NCI-H460 (cell line): ENCODE data around the gene TRIAP1. TPM values are rescaled to one million over a fixed set of nuclear protein-coding genes. Genes with fewer than 3 reads are reported as not detected.
"Not testable (repeated sequence)": the region's sequence is repeated elsewhere in the genome, so short reads cannot be mapped to it uniquely, and the experiment has no call there.

ENCODE experiments used
- DNase-seq: peaks from one replicate; pipeline ENCODE4 v3.0.0-alpha.2; 2016; ENCODE audit warnings: low read depth; ENCODE audit errors: extremely low read depth
- polyA plus RNA-seq: library from polyadenylated mRNA; depleted of rRNA; stranded (reverse); fragments of >200 nt; gene quantifications from 2 replicates; pipeline ENCODE4 v1.2.3, GENCODE V29; 2014; cell fraction: nucleus; rRNA removed
- total RNA-seq: library from RNA; depleted of rRNA; stranded (reverse); fragments of >200 nt; shearing (Covaris generic); gene quantifications from 2 replicates; pipeline ENCODE4 v1.2.3, GENCODE V29; 2014; rRNA removed

The TRIAP1 gene
- 88.1 and 91.3 TPM in 2 replicates for total RNA-seq
- polyA plus RNA-seq = 47.6 and 63.0 TPM in 2 replicates

DNA sequence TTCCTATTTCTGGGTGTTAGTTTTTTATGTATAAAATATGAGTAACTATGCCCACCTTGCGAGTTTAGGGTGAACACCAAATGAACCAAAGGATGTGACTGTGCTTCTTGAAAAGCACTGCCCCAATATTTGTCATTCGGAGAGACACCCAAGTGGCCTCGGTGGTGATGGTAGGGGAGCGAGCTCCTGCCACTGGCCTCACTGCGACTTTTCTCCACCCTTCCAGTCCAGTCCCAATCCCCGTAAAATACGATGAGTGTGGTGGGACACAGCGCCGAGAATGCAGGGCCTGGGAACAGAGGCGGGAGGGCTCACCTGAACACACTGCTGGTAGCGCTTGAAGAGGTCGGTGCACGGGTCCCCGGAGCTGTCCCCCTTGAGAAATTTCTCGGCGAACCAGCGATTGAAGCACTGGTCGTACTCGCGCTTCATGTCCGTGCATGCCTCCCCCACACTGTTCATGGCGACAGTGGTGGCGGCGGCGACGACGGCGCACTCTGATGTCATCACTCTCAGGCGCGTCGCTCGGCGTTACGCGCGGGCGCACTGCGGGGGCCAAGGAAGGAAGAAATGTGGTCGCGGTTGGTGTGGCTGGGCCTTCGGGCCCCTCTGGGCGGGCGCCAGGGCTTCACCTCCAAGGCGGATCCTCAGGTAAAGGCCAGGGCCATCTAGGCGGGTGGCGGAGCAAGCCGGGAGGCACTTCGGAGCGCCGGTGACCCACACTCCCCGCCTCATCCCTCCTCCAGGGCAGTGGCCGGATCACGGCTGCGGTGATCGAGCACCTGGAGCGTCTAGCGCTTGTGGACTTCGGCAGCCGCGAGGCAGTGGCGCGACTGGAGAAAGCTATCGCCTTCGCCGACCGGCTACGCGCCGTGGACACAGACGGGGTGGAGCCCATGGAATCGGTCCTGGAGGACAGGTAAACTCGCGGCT lies at the start of gene TRIAP1, which contains the start of gene GATC:
TSS of gene TRIAP1 (minus strand) at position 474 of the 933 bp plus-strand sequence. CDS start at position 462, 12 bp downstream.
TSS of gene GATC (plus strand) at position 534 of the 933 bp plus-strand sequence. CDS start at position 571, 37 bp downstream.
- peak; percentile 63 for DNase-seq

DNA sequence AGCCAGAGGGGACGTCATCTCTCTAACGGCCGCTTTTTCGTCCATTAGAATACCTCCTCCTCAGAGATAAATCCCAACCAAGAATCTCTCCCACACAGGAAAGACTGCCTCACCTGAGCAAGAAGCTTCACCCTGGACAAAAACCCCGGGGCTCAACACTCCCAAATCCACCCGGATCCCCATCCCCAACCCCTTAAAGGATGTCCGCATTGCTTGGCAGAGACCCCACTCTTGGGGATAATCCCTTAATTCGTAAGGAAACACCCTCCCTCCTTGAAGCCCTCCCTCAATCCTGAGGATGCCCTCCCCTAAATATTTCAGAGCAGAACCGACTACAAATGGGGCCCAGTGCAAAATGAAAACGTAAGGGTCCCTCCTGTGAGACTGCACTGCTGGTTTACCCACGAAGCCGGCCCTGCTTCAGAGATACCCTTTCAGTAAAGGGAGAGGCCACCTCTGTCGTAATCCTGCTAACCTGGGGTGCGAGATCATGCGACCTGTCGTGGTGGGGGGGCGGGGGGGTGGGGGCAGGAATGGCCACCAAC lies 49.1 kb upstream of the TRIAP1 start:
- DNase-seq = no peak

DNA sequence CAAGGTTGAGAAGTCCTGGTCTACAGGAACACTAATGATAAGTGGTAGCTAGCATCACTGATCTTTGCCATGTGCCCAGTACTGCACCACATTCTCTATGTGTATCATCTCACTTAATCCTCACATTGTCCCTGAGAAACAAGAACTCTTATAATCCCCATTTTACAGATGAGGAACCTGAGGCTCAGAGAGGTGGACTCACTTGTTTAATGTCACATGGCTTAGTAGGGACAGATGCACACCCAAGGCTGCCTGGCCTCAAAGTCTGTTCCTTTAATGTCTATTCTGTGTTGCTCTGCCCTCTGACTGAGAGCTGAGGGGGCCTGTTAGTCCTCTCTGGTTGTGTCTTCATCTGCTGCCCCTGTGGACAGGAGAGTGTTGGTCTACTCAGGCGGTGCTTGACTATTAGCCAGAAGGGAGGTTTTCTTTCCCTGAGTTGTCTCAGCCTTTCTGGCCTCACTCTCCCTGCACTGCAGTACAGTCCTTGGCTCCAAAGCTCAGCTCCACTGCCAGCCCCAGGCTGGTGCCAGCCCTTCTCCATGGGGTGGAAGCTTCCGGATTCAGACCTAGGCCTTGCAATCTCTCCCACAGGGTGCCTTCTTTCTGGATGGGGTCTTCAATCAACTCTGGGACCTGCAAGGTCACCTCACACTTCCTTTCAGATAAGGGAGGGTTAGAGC lies 44.8 kb upstream of the TRIAP1 start:
- no peak for DNase-seq

DNA sequence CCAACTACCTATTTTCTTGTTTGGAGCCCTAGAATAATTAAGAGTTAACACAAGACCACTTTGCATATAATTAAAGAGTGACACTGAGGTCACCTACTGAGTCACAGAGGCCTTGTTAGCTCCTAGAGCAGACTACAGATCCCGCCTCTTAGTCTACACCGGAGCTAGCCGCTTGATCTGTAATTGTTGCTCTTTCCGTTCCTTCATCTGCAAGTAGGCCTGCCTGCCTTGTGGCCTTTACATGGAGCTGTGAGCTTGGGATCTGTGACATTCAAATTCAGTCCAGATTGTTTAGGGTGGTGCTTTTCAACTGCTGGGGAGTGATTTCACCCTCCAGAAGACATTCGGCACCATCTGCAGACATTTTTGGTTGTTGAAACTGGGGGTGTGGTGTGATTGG lies 44.1 kb upstream of the TRIAP1 start:
- DNase-seq = no peak

DNA sequence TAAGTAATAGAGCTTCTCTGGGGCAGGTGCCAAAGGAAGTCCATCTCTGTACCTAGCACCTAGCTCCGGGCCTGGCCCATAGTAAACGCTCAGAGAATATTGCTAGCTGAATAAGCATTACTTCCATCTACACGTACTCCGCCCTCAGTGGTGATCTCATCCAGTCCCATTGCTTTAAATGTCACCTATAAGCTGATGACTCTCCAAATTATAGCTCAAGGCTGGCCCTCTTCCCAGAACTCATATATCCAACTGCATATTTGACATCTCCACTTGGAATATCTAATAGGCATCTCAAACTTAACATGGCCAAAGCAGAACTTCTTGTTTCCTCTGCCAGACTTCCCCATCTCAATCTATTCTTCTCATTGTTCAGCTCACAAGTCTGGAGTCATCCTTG lies 42.8 kb upstream of the TRIAP1 start:
- DNase-seq = no peak

DNA sequence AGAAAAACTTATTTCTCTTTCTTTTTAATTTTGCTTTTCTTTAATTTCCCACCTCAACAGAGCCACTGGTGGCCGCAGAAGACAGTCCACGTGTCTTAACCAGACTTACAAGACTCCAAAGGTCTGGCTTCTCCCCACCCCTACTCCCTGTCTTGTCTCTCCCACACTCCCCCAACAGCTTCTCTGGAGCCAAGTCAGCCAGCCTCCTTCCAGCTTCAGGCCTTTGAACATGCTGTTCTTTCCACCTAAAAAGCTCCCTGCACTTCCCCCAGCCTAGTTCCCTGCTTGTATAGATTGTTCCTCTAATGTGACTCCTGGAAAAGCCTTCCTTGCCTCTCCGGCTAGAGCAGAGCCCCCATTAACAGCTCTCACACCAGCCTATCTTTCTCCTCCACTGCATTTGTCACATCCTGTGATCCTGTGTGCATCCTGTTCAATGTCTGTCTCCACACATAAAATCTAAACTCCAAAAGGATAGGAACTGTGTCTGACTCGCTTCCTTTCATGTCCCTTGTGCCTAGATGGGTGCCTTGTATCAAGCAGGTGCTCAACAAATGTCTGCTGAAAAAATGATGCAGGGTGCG lies 42.0 kb upstream of the TRIAP1 start:
- no peak for DNase-seq

GRCh38 chr12:120487552-120487951 lies 41.4 kb upstream of the TRIAP1 start:
- not testable (repeated sequence) for DNase-seq

DNA sequence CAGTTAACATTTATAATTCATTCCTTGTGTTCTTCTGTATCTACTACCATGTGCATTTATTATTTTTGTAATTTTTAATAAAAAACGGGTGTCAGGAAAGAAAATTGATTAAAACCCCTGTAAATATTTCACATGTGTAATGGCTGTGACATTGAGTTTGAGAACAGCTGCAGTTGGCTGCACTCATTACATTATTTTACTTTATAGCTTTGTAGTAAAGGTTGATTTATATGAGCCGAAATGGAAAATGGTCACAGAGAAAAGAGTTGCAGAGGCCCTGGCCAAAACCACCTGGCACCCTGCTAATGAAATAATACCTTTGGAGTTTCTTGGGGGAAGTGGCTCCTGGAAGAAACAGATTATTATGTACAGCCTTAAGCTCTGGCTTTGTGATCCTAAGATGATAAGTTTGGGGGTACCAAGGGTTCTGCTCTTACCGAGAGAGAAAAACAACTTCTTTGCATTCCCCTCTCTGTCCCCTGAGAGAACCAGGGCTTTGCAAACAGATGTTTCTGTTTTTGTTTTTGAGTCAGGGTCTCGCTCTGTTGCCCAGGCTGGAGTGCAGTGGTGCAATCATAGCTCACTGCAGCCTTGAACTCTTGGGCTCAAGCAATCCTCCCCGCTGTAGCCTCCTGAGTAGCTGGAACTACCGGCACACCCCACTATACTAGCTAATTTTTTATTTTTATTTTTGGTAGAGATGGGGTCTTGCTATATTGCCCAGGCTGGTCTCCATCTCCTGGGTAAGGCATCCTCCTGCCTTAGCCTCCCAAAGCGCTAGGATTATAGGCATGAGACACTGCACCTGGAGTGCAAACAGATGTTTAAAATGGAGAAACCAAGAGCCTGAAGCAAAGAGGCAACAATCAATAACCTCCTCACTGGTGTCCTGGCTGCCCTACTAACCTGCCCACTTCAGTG lies 40.0 kb upstream of the TRIAP1 start:
- DNase-seq = no peak

GRCh38 chr12:120483621-120484020 lies 37.4 kb upstream of the TRIAP1 start:
- DNase-seq = no peak

DNA sequence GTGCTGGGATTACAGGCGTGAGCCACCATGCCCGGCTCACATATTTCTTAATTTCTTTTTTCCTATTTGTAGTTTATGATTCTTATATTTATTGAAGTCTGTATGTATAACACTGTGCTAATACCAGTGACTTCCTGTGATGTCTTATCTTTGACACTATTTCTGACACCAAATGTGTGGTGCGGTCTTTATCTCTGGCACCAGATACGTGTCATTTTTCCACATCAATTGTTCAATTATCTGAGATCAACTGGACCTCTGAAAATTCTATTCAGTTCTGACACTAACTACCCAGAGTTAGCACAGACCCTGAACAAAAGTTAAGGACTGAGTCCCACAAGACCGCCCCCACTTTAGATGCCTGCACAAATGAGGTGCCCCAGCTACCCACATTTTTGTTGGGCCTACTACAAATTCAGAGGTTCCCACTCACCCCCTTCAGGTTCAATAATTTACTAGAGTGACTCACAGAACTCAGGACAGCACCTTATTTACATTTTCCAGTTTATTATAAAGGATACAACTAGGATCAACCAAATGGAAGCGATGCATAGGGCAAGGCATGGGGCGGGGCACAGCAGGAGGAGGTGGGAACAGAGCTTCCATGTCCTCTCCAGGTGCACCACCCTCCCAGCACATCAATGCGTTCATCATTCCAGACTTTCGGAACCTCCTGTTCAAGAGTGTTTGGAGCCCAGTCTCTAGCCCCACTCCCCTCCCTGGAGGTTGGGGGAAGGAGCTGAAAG lies 35.0 kb upstream of the TRIAP1 start:
- DNase-seq = no peak

- no peak for DNase-seq
Measured at GRCh38 chr12:120480211-120480610, 34.0 kb upstream of the TRIAP1 start.

DNA sequence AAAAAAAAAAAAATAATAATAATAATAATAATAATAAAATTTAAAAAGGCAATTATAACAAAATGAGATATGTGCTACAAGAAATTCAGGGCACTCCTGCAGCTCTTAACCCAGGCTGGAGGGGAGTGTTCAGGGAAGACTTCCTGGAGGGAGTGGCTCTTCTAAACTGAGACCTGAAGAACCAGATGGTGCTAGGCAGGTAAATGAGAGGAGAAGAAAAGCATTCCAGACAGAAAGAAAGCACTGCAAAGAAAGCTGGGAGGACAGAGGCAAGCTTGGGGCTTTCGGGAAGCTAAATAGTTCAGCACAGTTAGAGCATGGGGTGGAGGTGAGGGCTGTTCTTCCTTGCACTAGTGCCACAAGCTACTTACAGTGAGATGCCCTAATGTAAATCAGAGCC lies 33.3 kb upstream of the TRIAP1 start:
- no peak for DNase-seq

- DNase-seq = no peak
Measured at GRCh38 chr12:120475643-120476042, 29.5 kb upstream of the TRIAP1 start.

- DNase-seq = no peak
Measured at GRCh38 chr12:120474616-120474960, 28.4 kb upstream of the TRIAP1 start.

- DNase-seq = no peak
Measured at GRCh38 chr12:120473807-120474615, 27.8 kb upstream of the TRIAP1 start.

DNA sequence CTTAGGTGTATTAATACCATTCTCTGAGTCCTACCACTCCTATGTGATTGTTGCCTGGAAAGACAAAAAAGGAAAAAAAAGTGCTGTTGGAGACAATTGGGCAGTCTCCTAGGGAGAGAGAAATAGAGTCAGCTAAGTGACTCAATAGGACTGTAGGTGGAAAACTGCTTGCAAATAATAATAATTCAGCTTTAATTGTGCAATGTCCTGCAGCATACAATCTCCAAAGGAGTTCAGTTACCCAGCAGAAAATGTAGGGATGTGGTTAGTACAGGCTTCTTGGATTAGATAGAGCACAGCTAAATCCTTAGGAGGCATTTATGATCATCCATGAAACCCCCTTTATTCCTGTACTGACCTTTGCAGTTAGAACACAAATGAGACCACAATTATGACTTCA lies 26.3 kb upstream of the TRIAP1 start:
- no peak for DNase-seq

GRCh38 chr12:120470150-120470784 lies 24.1 kb upstream of the TRIAP1 start:
- DNase-seq = no peak
